Pancreas (tissue), 10 donors: ENCODE results near the gene KLF3. TPM values are rescaled to one million over a fixed set of nuclear protein-coding genes. Genes with fewer than 3 reads are reported as not detected.
A peak's percentile ranks its signal among the peaks of the same experiment; 100 is the strongest.

Experiments
- ATAC-seq, 4 donors: fragments of 200-7000 bp; cut with Tn5 transposase; one replicate each; pipeline versions ENCODE4 v1.8.0 to v1.9.1; 2020; ENCODE audit warnings: mild to moderate bottlenecking in 4 of 4, moderate library complexity in 4 of 4
- DNase-seq, 6 donors: peaks; one replicate each; pipeline ENCODE4 v3.0.0-alpha.2; 2020
- FAIRE-seq: peaks from 2 replicates; lab custom pipeline; 2012; peaks lifted over from hg19 to GRCh38; lab: Jason Lieb, UNC
- H3K27ac ChIP-seq, 4 donors: fragments of 200-600 bp; sonication (generic); 1 replicate in 3 of 4; 2 replicates in 1 of 4; pipeline versions ENCODE4 v1.5.0 to v1.8.0; 2020
- H3K27me3 ChIP-seq, 4 donors: fragments of 200-600 bp; one replicate each; pipeline ENCODE4 v1.8.0; 2021
- H3K36me3 ChIP-seq, 3 donors: fragments of 200-600 bp; sonication (generic) in 1 of 3; one replicate each; pipeline versions ENCODE4 v1.5.0 to v1.8.0; 2020 to 2021
- H3K4me1 ChIP-seq, 3 donors: fragments of 200-600 bp; one replicate each; pipeline ENCODE4 v1.8.0; 2021
- H3K4me3 ChIP-seq, 4 donors: fragments of 200-600 bp; sonication (generic) in 2 of 4; one replicate each; pipeline versions ENCODE4 v1.5.0 to v1.8.0; 2020 to 2021
- H3K9me3 ChIP-seq, 4 donors: fragments of 200-600 bp; one replicate each; pipeline ENCODE4 v1.8.0; 2021
- WGBS, 2 donors: extraction: QIAGEN DNeasy Blood & Tissue Kit; methylation state at CpG; one replicate each; pipeline ENCODE4 v1.1.7; 2013; 5-methylcytosine and 5-hydroxymethylcytosine counted together
- intact Hi-C, 3 donors: fragments of 100-400 bp; cut with DNase I; formaldehyde crosslinking; loops; one replicate each; pipeline versions ENCODE4 v1.11.1 to v1.14.2; 2022
- polyA plus RNA-seq, 2 donors: library from polyadenylated mRNA; stranded (reverse); fragments of 200-250 nt; gene quantifications; one replicate each; pipeline ENCODE4 v1.2.3, GENCODE V29; 2013
- total RNA-seq, 6 donors: library from RNA; stranded (reverse); fragmentation: NEBNext Ultra II Directional in 4 of 6; extraction: Animal tissue kit (Norgen Biotek cat#: 25700) in 4 of 6; gene quantifications; one replicate each; pipeline versions ENCODE4 v1.2.1 to v1.2.4, GENCODE V29; 2021 to 2023
- TF ChIP-seq, protein P1 (sequence below), 4 donors: fragments of 200-600 bp; sonication (generic) in 3 of 4; IDR thresholded peaks; one replicate each; pipeline versions ENCODE4 v1.5.0 to v1.8.0; 2021; ENCODE audit warnings: antibody characterized with exemption in 4 of 4
- donor health status: healthy with polysubstance abuse.
- donor health status: DM: no; HTN: no; CAD: no; lungs with moderate emphysema.
- donor health status: DM: no; HTN: no; CAD: no.
- donor health status: control.
- donor health status: control.
- donor health status: Bipolar disorder and iron deficiency.
- donor health status: DM: yes; HTN: yes; CAD: no.
- donor health status: DM: no; HTN: no; CAD: no.
- donor health status: DM: no; HTN: no; CAD: no.
- donor health status: DM: yes; HTN: yes; CAD: no.

KLF3 gene
- total and polyA plus RNA-seq, 8 donors: 8.7 to 33.4 (median 25.0) TPM

DNA sequence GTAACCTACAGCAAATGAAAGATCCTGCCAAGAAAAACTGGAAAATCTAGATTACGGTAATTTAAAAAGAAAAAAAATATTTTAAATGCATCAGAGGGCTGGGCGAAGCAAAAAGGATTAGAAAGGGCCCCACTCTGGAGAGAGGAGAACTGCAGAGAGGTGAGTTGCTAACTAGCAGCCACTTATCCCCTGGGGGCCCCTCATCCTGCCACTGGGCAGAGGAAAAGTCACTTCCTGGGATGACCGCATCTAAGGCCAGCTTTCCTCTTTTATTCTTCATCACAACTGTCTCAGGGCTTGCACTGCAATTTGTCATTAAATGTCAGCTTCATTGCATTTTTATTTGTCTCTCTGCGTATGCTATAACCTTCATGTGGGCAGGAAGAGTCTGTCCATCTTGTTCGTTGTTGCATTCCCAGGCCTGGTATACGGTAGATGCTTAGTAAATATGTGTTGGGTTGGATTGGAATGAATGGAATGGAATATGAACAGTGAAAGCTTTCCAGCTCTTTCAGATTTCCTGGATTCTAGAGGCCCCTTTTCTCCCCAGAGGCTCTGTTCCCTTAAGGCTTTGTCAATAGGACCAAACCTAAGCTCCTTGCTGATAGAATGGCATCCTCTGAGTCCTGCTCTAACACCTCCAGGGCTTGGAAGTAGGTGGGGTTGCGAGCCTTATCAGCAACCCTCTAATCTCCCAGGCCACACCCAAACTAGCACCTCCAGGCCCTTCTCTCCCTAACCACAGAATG lies 59.9 kb downstream of the KLF3 start:
- Histone ChIP-seq H3K4me3 (no peak overlapping the region), H3K4me1 (peaks cover 0 to 5% (median 2%) of the 10 kb centered on the region in 3 donors), H3K9me3 (no peaks in the 10 kb centered on the region), H3K27me3 (no peaks in the 10 kb centered on the region), H3K36me3 (no peaks in the 10 kb centered on the region), H3K27ac (no peak overlapping the region)
- DNase-seq: no peak
- no peak for FAIRE-seq
- TF ChIP-seq, protein P1, sequence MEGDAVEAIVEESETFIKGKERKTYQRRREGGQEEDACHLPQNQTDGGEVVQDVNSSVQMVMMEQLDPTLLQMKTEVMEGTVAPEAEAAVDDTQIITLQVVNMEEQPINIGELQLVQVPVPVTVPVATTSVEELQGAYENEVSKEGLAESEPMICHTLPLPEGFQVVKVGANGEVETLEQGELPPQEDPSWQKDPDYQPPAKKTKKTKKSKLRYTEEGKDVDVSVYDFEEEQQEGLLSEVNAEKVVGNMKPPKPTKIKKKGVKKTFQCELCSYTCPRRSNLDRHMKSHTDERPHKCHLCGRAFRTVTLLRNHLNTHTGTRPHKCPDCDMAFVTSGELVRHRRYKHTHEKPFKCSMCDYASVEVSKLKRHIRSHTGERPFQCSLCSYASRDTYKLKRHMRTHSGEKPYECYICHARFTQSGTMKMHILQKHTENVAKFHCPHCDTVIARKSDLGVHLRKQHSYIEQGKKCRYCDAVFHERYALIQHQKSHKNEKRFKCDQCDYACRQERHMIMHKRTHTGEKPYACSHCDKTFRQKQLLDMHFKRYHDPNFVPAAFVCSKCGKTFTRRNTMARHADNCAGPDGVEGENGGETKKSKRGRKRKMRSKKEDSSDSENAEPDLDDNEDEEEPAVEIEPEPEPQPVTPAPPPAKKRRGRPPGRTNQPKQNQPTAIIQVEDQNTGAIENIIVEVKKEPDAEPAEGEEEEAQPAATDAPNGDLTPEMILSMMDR (IDR thresholded peaks at IDR 0.05): no peak
- peak in 1 of 4 donors; percentile 44 for ATAC-seq
- WGBS, 2 donors: 77 to 78% methylated on average over 7 of the region's 7 CpGs
- intact Hi-C loops: no loop called here

DNA sequence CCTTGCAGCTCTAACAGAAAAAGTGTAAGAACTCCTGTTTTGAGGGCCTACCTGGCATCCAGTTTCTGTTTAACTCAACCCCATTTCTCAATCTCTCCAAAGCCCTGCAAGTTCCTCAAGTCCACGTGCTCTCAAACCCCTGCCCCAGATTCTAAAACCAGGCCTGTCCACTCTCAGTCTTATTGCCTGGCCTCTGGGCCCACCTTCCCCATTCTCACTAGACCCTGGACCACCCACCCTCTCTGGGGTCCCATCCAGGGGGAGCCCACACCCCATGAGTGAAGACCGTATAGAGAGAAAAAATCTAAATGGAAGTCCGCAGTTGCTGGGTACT lies 60.4 kb downstream of the KLF3 start:
- FAIRE-seq: no peak
- Histone ChIP-seq H3K27me3 (no peaks in the 10 kb centered on the region), H3K4me3 (no peak overlapping the region), H3K36me3 (no peaks in the 10 kb centered on the region), H3K4me1 (peaks cover 0 to 8% (median 3%) of the 10 kb centered on the region in 3 donors), H3K9me3 (no peaks in the 10 kb centered on the region), H3K27ac (no peak overlapping the region)
- TF ChIP-seq, protein P1 (IDR thresholded peaks at IDR 0.05): no peak
- intact Hi-C loops: no loop called here
- ATAC-seq: no peak
- DNase-seq: no peak
- 93 to 97% methylated on average over 3 of the region's 3 CpGs for WGBS, 2 donors

DNA sequence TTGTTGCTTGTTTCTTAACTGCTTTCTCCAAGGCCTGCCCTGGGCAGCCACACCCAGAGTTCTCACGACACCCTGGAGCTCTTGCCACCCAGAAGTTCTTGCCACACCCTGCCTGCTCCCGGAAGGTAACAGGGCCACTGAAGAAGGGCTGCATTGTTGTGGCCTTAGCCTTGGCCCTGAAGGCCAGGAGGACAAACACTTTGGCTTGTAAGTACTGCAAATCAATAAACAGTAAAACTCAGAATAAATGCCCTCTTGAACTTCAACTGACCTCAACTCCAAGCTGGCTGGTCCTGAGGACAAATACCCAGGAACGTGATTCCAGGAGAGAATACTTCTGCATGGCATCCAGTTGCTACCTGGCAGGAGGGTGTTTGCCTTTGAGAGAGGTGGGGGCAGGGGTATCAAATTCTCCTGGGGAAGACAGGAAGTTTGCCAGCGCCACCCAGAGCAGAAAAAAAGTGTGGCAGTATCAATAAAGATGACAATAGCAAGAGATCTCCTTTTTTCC lies 64.7 kb downstream of the KLF3 start:
- TF ChIP-seq, protein P1 (IDR thresholded peaks at IDR 0.05): no peak
- Histone ChIP-seq H3K9me3 (no peaks in the 10 kb centered on the region), H3K36me3 (no peaks in the 10 kb centered on the region), H3K27me3 (no peaks in the 10 kb centered on the region), H3K27ac (peak overlapping the region in 1 of 4 donors; percentile 8), H3K4me1 (peaks cover 0 to 8% (median 3%) of the 10 kb centered on the region in 3 donors), H3K4me3 (no peak overlapping the region)
- 21 to 26% methylated on average over 4 of the region's 4 CpGs for WGBS, 2 donors
- FAIRE-seq: no peak
- peak in 3 of 6 donors; percentile 23 to 39 (median 34) for DNase-seq
- intact Hi-C loops: no loop called here
- ATAC-seq: peak; percentile 21 to 66 (median 54)

DNA sequence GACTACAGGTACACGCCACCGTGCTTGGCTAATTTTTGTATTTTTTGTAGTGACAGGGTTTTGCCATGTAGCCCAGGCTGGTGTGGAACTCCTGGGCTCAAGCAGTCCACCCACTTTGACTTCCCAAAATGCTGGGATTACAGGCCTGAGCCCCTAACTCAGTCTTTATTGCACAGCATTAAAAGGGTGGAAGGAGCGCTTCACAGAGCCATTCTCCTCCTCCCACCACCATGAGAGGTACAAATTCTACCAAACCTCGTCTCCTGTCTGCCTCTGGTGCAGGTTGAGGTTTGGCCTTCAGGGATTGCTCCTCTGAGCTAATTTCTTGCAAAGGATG lies 66.5 kb downstream of the KLF3 start:
- Histone ChIP-seq H3K27ac (no peak overlapping the region), H3K27me3 (no peaks in the 10 kb centered on the region), H3K4me1 (peaks cover 0 to 8% (median 3%) of the 10 kb centered on the region in 3 donors), H3K4me3 (no peak overlapping the region), H3K9me3 (no peaks in the 10 kb centered on the region), H3K36me3 (no peaks in the 10 kb centered on the region)
- ATAC-seq: no peak
- no peak for FAIRE-seq
- intact Hi-C loops: loop anchor here in 2 of 3 donors (5.0 to 10.0 kb wide), 4 partner anchors 538 to 673 kb away; no protein-coding TSS in a partner anchor
- WGBS, 2 donors: 95% methylated on average over 4 of the region's 4 CpGs
- DNase-seq: no peak
- TF ChIP-seq, protein P1 (IDR thresholded peaks at IDR 0.05): no peak
